ENCODE data around the gene DHRS9.

The DHRS9 gene

DNA sequence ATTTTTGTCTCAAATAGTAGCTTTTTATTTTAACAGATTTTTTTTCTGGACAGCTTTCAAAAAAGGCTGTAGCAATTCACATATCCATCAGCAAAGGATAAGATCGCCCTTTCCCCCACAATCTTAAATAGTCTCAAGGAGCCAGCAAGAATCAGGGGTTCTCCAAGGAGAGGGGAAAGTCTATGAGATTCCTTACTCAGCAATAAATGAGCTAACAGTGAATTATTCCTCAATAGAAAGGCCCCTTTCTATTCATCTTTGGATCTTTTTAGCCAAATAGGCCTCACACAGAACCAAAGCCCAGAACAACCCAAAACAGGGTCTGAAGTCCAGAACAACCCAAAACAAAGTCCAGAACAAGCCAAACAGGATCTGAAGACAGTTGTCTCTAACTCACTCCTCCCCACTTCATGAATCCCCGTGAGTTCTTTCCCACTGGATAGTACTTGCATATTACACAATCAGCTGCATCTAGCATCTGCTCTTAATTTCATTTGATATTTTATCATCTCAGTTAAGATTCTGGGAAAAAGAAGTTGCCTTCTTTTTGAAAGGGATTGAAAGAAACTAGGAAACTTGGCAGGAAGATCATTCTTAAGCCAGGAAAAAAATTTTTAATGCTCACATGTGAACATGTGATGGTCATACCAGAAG is 3.4 kb upstream of the DHRS9 start:
- no peak for DNase-seq

DNA sequence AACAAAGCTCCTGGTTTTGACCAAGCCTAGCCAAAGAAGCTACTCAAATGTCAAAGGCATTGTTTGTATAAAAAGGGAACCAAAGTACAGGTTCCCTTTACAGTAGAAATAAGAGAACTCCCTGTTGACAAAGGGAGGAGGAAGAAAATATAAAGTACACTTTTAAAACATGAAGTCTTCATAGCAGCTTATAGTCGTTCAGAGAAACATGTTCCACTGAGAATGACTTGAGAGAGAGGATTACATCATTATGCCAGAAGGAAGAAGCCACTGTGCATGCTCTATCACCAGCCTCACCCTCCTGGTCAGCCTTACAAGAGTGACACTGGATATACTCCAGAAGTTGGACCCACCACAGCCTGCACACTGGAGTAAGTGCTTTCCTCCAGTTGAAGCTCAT is 2.5 kb upstream of the DHRS9 start:
- no peak for DNase-seq

DNA sequence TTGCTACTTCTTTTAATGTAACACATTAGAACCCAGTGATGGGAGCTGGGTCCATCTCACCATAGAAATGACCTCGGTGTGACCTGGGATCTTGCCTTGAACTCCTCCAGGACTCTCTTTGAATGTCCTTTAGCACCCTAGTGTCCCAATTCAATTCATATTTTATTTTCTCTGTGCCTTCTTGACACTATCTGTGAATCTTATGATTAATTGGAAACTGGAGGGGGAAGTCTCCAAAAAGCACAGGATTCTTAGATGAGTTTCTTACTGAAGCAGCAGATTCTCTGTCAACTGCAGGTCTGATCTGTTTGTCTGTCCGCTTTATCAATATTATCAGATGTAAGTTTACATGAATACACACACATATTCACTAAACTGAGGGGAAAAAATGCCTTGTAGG is 470 bp downstream of the DHRS9 start:
- no peak for DNase-seq

DNA sequence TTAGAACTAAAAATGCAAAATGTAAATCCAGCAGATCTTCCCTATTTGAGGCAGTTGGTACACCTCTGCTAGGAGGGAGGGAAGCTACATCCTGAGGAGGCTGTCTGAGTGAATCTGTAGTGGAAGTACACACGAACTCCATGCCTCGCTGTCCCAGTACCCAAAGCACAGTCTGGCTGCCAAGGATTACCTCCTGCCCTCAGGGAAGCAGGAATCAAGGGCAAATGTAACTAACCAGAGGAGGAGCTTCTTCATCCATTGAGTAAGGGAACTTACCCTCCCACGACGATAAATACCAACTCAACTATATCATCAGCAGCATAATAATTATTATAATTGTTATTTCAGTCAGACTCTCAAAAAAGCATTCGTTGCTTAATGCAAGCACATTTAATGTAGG is 2.1 kb downstream of the DHRS9 start:
- DNase-seq = no peak

DNA sequence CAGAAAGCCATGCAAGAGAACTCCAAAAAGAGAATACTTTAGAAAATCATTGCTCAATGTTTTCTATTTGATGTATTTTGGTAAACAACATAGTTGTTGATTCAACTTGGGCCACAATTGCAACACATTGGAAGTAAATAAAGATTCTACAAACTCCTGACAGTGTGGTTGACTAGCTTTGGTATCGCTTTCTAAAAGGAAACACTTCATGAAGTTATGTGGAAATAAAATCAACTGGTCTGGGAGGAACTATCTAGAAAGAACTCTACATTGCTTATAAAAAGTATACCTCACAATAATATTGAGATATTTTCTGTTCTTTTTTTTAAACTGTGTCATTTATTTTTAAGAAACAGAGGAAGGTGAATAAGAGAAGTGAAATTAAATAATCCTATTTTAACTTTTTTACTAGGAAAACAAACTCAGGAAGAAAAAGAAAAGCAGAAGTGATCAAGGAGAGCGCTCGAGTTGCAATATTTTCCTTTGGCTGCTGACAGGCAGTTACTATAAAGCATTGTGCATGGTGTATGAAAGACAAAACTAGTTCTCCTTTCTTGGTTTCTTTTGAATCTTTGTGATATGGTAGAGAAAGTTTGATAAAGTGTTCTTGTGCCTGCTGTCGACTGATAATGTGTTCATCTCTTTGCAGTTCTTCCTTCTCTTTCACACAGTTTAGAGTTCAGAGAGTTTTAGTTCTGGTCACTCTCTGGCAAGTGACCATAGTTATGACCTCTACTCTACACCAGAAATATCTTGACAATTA is 3.0 kb downstream of the DHRS9 start:
- no peak for DNase-seq

DNA sequence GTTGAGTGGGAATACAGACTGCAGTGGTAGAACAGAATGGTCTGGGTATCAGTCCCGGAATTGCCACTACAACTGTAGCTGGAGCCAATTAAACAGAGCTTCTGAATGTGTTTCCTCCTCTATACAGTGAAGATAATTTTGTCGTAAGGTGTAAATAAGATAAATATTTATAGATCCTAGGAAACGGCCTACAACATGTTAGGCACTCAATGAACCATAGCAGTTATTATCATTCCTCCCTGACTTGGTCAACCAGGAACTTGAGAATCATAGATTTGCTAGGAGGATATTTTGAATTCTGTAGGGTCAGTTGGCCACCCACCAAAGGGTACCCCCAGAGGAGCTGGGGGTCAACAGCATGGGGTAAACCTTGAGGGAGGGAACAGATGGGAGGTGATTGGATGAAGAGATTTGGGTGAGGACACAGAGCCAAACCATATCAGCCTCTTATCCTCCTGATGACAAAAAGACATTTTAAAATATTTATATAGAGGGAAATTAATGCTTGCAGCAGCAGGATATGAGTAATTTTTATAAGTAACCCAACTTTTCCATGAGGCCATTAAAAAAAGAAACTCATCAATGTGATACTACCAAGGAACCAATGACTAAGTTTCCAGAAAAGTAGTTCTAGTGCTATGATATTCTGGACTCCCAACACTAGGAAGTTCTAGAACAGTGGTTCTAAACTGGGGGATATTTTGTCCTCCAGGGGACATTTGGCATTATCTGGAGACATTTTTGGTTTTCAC is 4.0 kb downstream of the DHRS9 start:
- no peak for DNase-seq

DNA sequence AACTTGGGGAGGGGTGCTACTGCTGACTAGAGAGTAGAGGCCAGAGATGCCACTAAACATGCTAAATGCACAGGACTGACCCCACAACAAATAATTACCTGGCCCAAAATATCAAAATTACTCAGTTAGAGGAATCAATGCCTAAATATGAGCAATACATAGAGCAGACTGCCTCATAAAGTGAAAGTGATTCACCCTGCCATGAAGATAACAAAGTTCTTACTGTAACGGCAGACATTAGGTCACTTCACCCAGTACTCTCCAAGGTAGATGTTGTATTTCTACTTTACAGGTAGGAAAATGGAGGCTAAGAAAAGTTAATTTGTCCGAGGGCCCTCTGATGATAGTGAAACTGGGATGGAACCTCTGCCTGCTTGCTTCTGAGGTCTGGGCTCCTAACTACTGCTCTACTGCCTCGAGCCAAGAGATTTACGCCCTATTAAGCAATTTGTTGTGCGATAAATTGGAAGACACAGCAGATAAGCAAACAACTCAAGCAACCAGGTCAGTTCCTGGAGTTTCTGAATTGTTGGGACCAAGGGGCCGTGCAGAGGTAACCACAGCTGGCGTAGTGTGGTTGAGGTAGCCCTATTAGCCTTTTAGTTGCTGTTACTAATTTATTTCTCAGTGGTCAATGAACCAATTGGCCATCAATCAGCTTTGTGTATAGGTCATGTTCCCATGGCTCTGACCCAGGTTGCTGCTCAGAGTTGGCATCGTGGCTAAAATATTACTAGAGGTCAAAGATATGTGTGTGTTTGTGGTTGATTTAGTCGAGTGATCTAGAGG is 4.8 kb downstream of the DHRS9 start:
- DNase-seq = no peak

DNA sequence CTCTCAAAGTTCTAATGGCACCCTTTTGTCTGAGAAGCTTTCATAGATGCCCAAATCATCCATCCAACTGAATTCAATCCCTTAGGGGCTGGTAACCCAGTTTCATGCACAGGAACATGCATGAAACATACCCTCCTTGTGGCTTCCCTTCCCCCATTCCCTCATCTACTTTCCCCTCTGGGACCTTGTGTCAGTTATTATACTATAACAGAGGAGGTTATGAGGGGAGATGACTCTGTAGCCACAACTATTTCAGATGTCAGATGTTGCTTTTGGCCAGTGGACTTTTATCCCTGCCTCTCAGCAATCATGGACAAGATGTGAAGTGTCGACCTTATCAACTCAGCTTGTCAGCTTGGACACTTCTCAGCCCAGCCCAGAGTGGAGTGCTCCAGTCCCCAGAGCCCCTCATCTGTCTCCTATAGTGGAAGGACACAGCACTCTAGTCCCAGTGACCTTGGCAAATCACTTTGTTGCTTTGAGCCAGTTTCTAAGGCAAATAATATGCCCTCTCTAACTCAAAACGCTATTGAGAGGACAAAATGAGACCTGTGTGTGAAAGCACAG is 8.4 kb downstream of the DHRS9 start:
- no peak for DNase-seq

DNA sequence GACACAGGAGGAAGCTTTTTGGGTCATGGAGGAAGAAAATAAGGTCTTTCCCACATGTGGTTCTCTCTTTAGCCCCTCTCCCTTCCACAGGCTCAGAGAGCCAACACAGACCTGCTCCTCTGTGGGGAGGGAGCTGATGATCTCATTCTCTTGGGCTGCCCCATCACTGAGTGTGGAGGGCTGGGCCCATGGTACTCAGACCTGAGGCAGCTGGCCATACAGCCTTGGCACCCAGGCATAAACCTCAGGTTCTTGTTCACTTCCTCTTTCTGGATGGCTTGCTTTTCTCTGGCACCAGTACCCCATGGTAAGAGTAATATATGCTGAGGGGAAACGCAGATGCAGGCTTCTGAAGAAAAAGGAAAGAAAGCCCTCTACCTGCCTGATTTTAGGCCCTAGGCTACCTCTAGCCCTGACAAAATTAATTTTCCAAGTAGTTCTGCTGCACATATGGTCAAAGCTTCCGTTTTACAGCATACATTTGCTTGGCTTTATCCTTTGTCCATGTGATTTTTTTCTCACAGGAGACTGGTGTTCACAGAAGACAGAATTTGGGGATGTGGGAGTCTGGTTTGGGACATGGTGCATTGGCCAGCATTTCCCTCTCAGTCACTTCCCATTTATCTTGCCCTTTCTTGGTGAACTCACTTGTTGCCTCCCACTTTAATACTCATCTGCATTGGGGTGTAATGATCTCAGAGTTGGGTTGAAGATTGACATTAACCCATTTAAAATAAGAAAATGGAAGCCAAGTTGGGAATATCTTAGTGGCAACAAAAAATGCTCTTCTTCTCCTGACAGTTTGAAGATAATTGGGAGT is 11.1 kb downstream of the DHRS9 start:
- no peak for DNase-seq

DNA sequence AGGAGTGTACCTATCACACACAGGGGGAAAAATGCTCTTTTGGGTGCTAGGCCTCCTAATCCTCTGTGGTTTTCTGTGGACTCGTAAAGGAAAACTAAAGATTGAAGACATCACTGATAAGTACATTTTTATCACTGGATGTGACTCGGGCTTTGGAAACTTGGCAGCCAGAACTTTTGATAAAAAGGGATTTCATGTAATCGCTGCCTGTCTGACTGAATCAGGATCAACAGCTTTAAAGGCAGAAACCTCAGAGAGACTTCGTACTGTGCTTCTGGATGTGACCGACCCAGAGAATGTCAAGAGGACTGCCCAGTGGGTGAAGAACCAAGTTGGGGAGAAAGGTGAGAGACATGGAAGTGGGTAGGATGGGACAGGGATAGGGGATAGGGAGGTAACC is 12.2 kb downstream of the DHRS9 start:
- no peak for DNase-seq

DNA sequence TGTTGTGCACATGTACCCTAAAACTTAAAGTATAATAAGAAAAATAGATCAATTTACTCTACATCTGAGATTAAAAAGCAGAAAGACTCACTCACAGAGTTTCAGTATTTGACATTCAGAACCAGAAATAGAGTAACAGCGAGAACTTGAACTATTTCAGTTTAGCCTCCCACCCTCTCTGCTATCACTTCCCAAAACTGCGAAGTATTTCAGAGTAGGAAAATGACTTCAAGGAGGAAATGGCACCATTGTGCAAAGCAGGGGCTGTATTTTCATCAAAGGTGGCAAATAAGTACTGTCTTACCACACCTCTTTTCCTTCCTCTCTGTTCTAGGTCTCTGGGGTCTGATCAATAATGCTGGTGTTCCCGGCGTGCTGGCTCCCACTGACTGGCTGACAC is 13.6 kb downstream of the DHRS9 start:
- no peak for DNase-seq

DNA sequence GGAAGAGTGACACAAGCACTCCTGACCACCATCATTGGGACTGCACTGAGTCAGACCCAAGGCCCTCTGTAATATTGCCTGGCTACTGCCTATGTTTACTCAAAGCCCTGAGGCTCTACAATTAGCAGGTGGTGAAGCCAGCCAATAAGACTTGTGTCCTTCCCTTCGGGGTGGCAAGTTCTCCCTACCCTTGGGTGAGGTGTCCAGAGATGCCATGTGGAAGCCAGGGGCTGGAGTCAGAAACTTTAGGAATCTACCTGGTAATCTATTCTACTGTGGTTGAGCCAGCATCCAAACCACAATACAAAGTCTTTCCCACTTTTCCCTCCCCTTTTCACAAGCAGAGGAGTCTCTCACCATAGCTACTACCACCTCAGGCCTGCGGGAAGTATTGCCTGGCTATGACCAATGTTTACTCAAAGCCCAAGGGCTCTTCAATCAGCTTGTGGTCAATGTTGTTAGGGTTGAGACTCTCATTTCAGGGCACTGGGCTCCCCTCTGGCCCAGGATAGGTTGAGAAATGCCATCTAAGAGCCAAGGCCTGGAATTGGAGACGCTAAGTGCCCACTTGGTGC is 17.6 kb downstream of the DHRS9 start:
- no peak for DNase-seq

DNA sequence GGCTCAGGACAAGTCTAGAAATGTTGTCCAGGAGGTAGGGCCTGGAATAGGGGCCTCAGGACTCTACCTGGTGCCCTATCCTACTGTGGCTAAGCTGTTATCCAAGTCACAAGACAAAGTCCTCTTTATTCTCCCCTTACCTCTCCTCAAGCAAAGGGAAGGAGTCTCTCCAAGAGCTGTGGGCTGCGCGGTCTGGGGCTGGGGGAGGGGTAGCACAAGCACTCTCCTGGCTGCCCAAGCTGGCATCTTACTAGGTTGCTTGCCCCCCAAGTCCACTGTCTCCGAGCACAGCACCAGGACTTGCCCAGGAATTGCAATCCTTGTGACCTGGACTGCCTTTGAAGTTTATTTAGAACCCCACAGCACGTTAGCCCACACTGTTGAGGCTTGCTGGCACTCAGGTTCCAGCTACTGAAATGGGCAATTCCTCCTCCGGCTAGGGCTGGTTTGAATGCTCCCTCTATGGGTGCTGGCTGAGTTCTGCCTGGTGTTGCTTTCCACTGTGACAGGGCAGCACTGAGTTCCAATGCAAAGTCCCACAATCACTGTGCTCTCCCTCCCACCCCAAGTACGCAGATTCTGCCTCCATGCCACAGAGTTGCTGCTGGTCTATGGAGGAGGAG is 18.5 kb downstream of the DHRS9 start:
- DNase-seq = no peak

DNA sequence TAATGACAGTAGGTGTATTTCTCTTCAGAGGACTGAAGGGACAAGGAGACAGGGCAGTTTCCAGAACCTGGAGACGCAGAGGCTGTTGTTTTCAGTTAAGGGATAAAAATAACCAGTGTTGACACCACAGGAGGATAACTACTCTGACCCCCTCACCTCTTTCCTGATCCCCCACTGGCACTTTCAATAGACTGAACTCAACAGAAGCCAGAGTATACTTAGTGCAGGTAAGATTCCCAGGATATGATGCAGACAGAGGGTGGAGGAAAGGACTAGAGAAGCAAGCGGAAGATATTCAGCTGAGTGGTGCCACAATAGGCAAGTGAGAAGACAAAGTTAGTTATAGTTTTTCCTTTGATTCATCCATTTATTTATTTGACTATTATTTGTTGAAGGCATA is 19.8 kb downstream of the DHRS9 start:
- no peak for DNase-seq

DNA sequence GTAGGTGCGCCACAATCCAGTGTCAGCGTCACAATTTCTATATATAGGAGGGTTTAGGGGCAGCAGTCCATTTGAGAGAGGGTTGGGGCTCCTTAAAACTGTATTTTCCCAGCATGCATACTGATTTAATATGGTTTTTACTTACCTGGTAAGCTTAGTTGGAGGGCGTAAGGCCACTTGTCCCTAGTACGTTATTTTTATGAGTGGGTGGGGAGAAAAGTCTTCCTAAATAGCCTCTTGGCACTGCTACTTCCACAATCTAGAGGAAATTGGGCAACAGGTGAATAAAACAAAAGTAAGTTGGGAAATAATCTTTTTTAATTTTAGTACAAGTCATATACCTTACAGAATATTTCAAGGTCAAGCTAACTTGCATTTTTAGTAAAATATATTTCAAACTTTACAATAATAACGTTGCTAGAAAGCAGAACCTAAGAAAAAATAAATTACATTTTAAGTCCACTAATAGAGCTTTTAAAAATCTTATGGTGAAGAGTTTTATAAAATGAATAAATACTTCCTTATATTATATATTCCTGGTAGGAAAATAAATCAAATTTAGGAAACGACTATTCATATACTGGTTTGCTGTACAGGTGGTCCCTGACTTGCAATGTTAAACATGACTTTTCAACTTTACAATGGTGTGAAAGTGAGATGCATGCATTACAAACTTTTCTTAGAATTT is 20.9 kb downstream of the DHRS9 start:
- DNase-seq = no peak

DNA sequence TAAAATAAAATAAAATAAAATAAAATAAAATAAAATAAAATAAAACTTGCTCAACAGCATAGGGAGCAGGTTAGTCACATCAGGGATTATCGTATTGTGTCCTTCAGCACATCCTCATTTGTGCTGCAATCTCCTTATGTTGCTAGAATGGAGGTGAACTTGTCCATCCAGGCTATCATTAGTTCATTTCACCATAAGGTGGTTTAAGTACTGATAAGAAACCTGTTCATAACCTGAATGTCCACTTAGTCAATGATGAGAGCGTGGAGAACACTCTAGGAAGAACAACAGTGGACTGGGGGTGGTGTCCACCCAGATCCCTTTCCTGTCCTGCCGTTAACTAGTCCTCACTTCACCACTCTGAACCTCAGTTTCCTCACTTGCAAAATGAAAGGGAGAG is 21.9 kb downstream of the DHRS9 start:
- DNase-seq = no peak

DNA sequence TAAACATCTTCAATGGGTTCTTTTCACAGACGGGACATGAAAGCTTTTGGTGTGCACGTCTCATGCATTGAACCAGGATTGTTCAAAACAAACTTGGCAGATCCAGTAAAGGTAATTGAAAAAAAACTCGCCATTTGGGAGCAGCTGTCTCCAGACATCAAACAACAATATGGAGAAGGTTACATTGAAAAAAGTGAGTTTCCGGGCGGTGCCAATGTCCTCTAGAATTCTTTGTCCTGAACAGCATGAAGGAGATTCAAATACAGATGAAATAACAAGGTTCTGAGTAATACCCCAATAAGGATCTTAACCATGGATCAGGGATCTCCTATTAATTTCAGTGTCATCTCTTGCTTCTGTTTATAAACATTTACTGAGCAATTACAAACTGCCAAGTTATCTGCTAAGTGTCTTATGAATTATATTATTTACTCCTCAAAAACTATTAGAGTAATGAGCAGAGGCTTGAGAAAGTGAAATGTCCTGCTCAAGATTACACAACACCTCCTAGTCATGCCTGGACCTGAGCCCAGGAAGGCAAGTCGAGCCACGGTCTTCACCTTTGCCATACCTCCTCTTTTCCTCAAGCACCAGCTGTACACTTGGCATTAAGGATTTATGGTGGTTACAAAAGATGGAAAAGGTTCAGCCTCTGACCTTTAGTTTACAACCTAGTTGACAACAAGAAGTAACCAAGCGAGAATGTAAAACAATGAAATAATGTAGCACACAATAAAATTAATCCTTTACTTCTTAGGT is 22.6 kb downstream of the DHRS9 start:
- DNase-seq = no peak

DNA sequence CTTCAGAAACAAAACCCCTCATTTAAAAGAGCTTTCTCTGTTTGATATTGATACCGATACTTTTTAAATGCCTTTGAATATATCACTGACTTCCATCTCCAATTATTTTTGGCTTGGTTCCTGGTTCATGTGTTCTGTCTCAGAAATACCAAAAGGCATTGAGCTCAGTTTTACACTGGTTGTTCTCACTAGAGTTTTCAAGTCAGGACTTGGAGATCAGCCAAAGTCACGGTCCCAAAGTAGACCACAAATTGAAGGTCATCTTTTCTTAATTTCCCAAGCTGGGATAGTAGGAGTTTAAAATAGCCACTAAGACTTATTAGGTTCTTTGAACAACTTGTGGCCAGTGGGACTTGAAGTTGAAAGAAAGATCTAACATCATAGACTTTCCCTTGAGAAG is 24.2 kb downstream of the DHRS9 start:
- no peak for DNase-seq

DNA sequence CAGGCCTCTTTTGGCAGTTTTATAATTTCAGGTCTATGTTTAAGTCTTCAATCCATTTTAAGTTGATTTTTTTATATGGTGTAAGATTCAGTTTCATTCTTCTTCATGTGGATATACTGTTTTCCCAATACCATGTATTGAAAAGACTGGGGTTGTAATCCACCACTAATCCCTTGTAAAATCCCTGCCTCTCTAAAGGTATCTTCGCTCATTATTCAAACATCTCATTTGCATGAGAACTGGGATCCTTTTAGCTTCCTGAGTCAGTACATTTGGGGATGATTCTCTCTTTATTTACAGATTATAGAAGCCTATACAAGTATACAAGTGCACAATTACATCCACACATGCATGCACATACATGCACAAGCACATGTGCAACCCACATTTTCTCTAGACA is 25.3 kb downstream of the DHRS9 start:
- no peak for DNase-seq

DNA sequence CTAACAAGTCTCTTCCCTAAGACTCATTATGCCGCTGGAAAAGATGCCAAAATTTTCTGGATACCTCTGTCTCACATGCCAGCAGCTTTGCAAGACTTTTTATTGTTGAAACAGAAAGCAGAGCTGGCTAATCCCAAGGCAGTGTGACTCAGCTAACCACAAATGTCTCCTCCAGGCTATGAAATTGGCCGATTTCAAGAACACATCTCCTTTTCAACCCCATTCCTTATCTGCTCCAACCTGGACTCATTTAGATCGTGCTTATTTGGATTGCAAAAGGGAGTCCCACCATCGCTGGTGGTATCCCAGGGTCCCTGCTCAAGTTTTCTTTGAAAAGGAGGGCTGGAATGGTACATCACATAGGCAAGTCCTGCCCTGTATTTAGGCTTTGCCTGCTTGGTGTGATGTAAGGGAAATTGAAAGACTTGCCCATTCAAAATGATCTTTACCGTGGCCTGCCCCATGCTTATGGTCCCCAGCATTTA is 26.3 kb downstream of the DHRS9 start:
- DNase-seq = no peak

Data from NCI-H1092 treated with DMSO at 0.1 percent for 48 hours (cell line).